Measurements from ENCODE around the gene APH1A.

- TF ChIP-seq CTCF (IDR thresholded peaks at IDR 0.05; ENCODE audit: low read depth, low read length, poor library complexity, severe bottlenecking) (no peak), EZH2phosphoT487 (IDR thresholded peaks at IDR 0.05; ENCODE audit: borderline replicate concordance, low read length) (no peak)
Observed at GRCh38 chr1:150225546-150225945, 43.3 kb downstream of the APH1A start.

All from DOHH2 (cell line).